NCI-H524 treated with DMSO at 0.1 percent for 48 hours (cell line): ENCODE measurements around the gene ZDHHC8.
"Not testable (repeated sequence)": the region's sequence is repeated elsewhere in the genome, so short reads cannot be mapped to it uniquely, and the experiment has no call there.

Source experiments
- DNase-seq: peaks from one replicate; lab custom pipeline; 2025; lab: John Stamatoyannopoulos, UW

Gene ZDHHC8

GRCh38 chr22:20145206-20145831, 13.7 kb downstream of the ZDHHC8 start:
- no peak for DNase-seq

DNA sequence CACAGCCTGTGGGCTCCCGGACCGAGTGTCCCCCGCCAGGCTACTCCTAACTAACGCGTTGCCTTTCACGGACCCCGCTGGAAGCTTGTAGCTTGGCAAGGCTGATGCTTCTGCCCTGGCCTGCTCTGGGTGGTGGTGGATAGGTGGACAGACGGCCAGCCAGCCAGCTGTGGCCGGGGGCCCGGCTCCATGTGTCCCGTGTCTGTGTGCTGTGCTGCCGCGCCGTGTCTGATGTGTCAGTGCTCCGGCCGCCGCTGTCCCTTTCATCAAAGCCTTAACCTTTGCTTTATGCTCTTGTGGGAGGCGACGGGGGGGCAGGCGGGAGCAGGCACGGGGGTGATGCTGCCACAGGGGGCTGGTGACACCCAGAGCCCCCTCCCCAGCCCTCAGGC, 14.2 kb downstream of the ZDHHC8 start:
- DNase-seq: no peak

GRCh38 chr22:20146777-20147176, 15.2 kb downstream of the ZDHHC8 start:
- no peak for DNase-seq

DNA sequence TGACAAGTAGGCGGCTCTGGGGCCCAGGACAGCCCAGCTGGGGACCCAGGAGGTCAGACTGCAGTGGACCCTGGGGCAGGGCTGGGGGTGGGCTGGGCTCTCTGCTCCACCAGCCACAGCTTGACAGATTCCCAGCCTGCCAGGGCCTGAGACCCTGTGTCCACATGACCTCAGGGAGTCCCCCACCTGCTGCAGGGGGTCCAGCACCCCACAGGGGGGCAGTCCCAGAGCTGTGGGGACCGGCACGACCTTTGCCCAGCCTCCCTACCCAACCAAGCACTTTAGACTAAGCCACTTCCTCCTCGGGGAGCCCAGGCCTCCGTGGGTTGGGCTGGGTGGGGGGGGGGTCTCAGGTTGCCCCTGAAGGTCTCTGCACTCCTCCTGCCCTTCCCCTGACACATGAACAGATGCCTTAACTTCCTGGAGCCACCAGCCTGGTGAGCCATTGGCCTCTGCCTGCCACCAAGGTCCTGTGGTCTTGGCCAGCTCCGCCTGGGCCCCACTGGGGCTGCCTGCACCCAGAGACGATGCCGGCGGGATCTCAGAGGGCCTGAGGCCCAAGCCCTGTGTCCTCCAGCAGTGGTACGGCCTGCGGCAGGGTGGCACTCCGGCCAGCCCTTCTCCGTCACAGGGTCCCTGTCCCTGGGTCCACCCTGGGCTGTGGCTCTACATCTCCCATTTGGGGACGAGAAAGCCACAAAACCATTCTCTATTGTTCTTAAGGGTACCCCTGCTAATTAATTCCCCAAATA, 15.8 kb downstream of the ZDHHC8 start:
- DNase-seq: no peak

GRCh38 chr22:20148414-20148813, 16.8 kb downstream of the ZDHHC8 start:
- DNase-seq: no peak

GRCh38 chr22:20149257-20150250, 17.9 kb downstream of the ZDHHC8 start:
- no peak for DNase-seq

DNA sequence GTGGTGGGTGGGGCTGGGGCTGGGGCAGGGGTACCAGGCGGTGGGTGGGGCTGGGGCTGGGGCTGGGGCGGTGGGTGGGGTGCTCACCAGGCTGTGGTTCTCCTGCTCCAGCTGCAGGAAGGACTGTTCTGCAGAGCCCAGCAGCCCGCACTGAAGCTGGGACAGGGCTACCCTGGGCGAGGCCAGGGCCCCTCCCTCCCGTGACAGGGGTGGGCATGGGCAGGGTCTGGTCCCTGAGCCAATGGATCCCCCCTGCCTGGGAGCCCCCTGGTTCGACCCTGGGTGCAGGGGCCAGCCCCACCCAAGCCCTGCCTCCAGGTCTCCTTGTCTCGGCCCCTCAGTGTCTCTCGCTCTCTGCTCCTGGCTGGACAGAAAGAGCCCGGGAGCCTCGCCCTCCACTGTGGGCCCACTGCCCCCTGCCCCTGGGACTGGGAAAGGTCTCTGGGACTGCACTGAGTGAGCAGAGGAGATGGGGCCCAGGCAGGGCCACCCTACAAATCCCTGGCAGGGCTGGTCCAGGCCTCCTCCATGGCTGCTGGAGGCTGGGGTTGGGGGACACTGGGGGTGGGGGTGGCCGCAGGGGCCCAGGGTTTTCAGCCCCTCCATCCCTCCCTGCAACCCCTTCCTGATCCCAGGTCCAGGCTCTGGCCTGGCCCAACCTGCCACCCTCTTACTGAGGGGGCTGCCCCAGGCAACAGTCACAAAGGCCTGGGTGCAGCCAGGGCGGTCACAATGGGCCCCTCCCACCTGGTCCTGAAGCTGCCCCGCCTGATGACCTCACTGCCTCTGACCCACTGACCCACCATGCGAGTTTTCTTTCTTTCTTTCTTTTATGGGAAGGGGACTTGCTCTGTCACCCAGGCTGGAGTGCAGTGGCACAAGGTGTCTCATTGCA, 19.0 kb downstream of the ZDHHC8 start, which contains the start of gene CCDC188:
CCDC188 (minus strand) TSS at position 675 of the 895 bp plus-strand sequence; CDS start at position 606, 69 bp downstream.
- no peak for DNase-seq

DNA sequence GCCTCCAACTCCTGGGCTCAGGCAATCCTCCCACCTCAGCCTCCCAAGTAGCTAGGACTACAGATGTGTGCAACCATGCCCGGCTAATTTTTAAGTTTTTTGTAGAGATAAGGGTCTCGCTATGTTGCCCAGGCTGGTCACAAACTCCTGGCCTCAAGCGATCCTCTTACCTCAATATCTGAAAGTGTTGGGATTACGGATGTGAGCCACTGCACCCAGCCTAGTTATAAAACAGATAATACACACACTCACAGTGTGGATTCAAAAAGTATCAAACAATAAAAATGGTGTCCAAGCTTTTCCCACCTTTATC, 19.6 kb downstream of the ZDHHC8 start:
- DNase-seq: no peak

DNA sequence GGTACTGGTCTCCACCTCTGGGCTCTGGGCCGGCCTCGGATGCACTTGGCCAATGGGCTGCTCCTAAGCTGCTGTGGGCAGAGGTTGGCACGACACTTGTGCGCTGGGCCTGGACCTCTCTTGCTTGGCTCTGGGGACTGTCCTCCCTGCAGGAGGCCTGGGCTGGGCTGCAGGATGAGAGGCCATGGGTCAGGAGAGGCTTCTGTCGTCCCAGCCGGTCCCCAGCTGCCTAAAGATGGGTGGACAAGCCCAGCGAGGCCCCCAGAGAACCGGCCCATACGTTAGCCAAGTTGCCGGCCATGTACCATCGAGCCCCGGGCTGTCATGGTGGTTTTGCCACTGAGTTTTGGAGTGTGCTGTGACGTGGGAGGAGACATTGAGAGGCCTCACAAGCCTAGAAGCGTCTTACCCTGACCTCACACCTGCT, 20.9 kb downstream of the ZDHHC8 start:
- no peak for DNase-seq

DNA sequence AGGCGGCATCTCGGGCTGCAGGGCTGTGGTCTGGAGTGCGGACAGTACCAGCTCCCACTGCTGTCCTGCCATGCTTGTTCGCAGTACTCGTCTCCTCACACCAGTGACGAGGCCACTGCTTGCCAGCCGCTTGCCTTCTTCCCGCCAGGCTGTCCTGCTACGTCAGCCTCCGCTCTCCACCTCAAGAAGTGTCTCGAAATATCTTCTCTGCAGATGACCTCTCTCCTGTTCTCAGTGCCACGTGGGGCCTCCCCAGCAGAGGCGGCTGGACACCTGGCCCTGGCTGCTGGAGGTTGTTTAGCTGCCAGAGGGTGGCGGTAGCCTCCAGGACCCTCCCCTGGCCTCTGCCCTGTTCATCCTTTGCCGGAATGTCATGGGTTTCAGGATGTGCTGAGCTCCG, 22.3 kb downstream of the ZDHHC8 start:
- no peak for DNase-seq

DNA sequence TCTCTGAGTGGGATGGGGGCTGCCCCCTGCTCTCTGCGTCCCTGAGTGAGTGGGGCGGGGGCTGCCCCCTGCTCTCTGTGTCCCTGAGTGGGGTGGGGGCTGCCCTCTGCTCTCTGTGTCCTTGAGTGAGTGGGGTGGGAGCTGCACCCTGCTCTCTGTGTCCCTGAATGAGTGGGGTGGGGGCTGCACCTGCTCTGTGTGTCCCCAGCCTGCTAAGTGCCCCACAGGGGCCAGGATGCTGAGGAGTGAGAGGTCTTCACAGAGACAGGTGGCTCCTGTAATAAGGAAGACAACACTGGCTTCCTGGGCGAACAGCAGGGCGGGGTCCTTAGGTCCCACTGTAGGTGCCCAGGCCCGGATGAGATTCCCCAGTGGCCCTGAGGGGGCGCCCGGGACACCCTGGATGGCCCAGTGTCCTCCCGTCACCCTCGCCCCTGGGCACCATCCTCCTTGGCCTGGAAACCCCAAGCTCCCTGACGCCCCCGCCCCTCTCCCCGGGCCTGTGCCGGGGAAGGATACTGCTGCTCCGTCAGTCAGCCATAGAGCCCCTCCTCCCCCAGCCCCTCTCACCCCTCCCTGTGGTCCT, 23.1 kb downstream of the ZDHHC8 start:
- no peak for DNase-seq

GRCh38 chr22:20155330-20156041, 23.9 kb downstream of the ZDHHC8 start:
- peak; percentile 55 for DNase-seq

- no peak for DNase-seq
Observed at GRCh38 chr22:20156042-20156389, 24.4 kb downstream of the ZDHHC8 start.

DNA sequence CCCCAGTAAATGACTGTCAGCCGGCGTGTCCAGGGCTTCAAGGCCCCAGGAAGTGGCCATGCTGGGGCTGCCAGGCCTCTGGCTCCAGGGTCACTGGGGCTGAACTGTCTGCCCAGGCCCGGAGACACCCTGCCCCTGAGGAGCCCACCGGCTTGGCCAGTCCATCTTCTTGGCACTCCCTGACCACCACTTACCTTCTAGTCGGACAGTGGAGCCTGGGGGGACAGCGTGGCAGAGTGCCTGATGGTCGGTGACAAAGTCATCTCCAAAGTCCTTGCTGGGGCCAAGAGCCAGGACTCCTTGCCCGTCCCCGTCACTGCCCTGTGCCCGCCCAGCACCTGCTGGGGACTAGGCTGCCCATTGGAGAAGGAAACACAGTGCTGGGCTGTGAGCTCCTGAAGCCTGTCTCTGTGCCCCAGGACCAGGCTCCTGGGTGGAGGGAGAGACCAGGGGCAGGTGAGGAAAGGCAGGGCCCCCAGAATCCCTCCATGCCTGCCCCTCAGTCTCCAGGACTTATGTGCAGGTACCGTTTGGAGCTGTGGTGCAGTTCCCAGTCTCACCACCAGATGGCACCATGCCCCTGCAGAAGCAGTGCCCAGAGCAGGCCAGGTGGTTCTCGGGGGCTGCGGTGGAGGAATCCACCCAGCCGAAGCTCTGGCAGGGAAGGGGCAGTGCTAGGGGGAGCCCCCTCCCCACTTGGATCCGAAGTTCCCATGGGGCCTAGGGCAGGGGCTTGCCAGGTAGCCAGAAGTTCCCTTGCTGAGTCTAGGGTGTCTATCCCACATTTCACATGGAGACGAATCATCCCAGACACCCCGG, 25.2 kb downstream of the ZDHHC8 start:
- DNase-seq: no peak

DNA sequence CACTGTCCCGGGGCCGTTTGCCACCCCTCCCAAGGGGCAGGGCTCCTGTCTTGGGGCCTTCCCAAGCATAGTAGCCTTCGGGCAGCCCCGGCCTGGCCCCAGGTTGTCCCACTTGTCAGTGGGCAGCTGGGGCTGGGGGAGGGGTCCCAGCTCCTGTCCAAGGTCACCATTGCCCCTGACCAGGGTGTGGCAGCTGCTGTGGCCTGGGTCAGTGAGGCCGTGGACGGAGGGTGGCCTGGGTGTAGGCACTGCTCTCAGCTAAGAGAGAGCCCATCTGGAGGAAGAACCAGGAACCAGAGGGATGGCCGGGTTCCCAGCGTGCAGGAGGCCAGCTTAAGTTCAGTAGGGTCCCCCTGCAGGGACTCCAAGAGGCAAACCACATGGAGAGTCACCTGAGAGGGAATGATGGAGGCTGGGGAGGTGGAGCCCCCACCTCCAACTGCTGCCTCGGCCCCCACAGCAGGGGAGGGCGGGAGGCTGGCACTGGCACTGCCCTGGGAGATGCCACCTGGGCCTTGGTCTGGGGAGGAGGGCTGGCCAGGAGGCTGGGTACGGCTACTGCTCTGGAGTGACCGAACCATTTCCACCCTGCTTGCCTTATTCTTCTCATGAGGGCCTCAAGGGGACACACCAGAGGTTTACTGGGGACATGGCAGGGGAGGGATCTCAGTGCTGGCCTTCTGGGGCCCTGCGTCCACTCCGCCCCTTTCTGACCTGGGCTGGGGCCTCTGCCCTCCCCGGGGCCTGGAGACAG, 26.0 kb downstream of the ZDHHC8 start:
- DNase-seq: no peak

DNA sequence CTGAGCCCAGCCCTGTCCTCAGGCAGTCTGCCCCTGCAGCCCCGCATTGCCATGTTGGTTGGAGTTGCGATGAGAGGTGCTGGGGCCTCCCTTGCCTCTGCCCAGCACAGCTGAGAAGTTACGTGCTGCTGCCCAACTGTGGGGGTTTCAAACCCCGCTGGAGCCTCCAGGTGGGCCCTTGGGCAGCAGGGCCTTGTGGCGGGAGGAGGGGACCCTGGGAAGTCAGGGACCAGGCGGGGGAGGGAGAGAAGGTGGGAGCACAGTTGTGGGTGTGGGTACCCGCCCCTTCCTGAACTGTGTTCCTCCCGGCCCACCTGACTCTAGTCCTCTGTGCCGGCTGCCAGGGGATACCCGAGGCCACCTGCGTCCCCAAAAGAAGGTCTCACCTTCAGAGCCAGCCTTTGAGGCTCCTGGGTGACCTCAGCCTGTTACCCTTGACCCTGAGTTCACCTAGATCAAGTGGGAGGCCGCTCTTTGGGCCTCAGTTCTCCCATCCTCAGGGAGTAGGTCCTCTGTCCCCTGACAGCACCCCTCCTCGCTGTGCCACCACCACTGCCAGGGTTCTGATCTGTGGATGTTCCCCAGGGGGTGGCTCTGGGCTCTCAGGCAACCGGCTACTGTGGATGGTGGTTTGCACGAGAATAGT, 26.9 kb downstream of the ZDHHC8 start:
- no peak for DNase-seq

DNA sequence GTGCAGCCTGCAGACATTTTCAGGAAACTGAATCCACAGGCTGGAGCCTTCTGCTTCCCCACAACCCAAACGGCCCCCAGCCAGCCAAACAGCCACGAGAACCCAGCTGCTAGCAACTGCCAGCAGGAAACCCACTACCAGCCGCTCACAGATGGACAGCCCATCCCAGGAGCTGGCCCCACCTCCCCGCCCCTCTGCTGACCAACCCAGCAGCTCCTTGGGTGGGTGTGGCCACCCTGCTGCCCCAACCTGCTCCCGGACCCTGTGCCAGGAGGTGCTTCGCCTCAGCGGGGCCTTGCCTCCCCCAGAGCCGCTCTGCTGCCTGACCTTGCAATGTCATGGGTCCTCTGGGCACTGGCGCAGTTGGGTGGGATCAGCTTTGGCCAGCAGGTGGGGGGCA, 27.5 kb downstream of the ZDHHC8 start:
- peak; percentile 34 for DNase-seq

DNA sequence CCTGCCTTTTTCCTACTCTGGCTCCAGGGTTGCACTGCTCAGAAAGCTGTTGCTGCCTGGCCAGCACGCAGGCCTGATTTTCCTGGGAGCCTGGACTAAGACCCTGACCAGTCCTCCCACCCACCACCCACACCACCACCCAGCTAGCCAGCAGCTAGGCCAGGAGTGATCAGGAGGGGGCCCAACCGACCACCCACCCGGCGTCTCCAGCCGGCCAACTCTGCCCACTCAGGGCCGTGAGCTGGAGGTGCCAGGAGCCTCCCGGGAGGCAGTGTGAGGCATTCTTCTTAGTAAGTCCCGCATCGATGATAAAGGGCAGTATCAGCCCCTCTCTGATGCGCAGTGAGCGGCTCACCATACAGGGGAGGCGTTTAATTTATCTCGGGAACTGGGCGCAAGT, 27.9 kb downstream of the ZDHHC8 start:
- not testable (repeated sequence) for DNase-seq
